Activated naive CD4-positive, alpha-beta T cell (primary cell): ENCODE results near the gene POLR1C.
A peak's percentile ranks its signal among the peaks of the same experiment; 100 is the strongest.
"Not testable (repeated sequence)": the region's sequence is repeated elsewhere in the genome, so short reads cannot be mapped to it uniquely, and the experiment has no call there.

Experiments used
- DNase-seq, 4 experiments: peaks; one replicate each; lab custom pipeline; 2025; lab: John Stamatoyannopoulos, UW

Gene POLR1C, protein sequence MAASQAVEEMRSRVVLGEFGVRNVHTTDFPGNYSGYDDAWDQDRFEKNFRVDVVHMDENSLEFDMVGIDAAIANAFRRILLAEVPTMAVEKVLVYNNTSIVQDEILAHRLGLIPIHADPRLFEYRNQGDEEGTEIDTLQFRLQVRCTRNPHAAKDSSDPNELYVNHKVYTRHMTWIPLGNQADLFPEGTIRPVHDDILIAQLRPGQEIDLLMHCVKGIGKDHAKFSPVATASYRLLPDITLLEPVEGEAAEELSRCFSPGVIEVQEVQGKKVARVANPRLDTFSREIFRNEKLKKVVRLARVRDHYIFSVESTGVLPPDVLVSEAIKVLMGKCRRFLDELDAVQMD

DNA sequence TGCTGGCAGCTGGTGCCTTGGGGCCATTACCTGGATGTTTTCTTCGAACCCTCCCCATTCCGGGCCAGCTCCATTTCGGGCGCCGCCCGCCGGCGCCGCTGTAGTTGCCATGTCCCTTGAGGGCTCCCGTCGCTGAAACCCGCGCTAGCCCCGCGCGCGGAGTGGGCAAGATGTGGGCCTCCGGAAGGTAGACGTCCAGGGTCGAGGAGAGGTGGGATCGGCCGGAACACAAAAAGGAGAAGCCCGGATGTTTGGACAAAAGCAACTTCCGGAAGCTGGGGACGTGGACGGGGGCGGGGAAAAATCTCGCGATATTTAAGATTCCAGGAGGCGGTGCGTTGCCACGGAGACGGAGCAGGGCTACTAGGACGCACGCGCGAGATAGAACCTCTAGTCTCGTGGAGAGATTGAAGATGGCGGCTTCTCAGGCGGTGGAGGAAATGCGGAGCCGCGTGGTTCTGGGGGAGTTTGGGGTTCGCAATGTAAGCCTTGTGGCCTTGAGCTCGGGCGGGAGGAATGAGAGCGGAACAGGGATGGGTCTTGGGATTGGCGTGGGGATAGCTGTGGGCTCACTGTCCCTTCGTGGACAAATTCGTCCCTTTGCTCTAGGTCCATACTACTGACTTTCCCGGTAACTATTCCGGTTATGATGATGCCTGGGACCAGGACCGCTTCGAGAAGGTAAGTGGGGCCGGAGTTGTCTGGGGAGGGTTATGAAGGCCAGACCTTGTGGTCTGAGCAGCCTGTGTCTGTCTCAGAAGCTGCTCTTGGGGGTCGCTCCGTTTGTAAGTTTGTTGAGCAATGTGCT is at the start of gene POLR1C, which contains the start of gene YIPF3:
TSS of gene POLR1C (plus strand) at position 393 of the 808 bp plus-strand sequence. CDS start at position 414, 21 bp downstream.
TSS of gene YIPF3 (minus strand) at position 230 of the 808 bp plus-strand sequence. CDS start at position 111, 119 bp downstream.
- peak; percentile 90 to 94 (median 91) for DNase-seq

DNA sequence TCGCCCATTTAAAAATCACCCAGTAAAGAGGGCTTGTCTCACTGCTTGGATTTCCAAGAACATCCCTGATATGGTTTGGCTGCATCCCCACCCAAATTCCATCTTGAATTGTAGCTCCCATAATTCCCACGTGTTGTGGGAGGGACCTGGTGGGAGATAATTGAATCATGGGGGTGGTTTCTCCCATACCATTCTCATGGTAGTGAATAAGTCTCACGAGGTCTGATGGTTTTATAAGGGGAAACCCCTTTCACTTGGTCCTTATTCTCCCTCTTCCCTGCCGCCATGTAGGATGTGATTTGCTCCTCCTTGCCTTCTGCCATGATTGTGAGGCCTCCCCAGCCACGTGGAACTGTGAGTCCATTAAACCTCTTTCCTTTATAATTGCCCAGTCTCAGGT is 49.6 kb upstream of the POLR1C start:
- not testable (repeated sequence) for DNase-seq

DNA sequence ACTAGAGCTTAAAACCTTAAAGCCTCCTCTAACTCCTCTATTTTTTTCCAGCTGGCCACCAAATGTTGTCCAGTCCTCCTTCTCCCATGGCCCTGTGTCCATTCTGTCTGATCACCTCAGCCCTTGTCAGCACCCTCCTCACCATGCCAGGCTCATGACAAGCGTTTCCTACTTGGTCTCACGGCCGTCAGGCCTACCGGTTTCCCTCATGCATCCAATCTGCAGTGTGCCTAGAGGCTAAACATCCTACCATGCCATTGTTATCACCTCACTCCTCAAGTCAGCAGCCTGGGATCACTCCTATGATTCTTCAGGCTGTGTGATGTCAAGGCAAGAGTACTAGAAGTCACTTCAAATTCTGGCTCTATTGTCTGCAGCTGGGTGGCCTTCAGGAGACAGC is 49.1 kb upstream of the POLR1C start:
- no peak for DNase-seq

DNA sequence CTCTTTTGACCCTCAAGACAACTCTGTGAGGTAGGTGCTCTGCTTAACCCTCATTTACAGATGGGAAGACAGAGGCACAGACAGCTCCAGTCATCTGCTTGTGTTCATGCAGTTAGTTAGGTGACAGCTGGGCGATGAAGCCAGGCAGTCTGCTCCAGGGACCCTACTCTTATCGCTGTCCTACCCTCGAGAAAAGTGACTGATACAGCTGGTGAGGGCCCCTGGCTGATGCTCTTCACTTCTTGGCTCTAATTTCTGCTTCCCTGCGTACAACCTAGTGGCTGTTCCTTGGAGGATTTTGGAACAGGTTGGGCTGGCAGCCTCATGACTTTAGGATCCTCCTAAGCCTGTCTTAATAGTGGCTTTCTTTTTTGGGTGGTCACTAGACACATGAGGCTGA is 48.6 kb upstream of the POLR1C start:
- no peak for DNase-seq

DNA sequence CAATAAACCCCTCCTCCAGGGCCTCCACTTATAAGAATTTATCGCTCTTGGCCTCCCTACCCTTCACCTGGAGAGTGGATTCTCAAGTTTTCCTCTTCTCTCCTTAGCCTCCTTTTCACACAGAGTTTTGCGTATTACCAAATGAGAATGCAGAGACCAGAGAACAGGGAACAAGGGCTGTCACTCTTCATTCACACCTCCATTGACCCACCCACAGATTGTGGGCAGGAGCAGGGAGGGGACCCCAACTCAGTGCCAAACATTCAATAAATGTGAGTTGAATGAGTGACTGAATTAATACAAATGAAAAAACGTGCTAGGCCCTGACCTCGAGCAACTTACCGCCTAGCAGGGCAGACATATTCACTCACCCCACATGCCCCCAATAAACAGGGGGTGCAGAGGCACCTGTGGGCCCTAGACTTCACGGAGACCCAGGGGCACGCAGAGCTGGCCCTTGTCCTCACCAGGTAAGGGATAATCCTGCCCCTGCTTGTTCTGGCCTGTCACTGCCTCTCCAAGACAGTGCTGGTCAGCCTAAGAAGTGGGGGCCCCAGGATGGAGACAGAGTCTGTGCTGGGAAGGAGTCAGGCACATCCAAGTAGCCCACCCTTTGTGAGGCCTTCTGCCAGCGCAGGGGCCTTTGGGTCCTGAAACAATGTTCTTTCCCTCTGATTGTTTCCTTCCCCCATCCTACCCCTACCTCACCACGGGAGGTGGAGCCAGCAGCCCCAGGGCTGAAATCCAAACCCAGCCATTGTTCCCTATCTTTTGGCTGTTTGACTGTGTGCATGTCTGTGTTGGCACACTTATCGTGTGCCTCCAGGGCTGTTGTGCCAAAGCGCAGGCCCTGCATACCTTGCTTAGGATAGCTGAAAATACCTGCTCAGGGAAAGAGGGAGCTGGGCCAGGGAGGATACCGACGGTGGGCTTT is 47.9 kb upstream of the POLR1C start:
- no peak for DNase-seq

DNA sequence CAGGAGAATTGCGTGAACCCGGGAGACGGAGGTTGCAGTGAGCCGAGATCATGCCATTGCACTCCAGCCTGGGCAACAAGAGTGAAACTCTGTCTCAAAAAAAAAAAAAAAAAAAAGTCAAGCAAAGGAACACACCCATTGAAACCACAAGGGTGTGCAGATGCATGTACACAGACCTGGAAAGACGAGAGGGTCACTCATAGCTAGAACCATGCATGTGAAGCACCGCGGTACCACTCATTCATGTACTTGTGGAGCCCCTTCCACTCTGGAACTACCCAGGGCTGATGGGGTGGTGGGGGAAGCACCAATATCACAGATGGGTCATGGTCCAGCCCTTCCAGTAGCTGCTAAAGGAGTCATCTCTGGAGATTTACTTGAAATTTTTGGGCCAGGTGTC is 46.9 kb upstream of the POLR1C start:
- DNase-seq: no peak

DNA sequence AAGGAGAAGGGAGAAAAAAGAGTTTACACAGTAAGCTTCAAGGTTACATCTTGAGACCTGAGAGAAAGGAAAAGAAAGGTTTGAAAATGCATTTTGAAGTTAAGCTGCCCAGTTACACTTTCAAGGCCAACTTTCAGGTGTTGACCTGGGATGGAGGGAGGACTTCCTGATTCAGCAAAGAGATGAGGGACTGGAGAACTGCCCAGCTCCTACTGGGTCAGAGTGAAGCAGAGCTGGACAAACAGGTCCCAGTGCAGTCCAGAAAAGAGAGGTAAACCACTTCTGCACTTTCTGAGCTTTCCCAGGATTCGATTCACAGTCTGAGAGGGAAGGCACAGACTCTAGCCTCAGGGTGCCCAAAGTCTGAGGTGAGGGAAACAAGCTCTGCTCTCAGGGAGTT is 45.5 kb upstream of the POLR1C start:
- DNase-seq: no peak

DNA sequence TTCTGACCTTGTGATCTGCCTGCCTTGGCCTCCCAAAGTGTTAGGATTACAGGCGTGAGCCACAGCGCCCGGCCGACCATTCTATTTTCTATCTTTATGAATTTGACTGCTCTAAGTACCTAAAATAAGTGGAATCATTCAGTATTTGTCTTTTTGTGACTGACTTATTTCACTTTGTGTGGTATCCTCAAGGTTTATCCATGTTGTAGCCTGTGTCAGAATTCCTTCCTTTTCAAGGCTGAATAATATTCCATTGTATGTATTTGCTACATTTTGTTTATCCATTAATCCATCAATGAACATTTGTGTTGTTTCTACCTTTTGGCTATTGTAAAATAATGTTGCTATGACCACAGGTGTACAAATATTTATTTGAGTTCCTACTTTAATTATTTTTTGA is 44.4 kb upstream of the POLR1C start:
- no peak for DNase-seq

DNA sequence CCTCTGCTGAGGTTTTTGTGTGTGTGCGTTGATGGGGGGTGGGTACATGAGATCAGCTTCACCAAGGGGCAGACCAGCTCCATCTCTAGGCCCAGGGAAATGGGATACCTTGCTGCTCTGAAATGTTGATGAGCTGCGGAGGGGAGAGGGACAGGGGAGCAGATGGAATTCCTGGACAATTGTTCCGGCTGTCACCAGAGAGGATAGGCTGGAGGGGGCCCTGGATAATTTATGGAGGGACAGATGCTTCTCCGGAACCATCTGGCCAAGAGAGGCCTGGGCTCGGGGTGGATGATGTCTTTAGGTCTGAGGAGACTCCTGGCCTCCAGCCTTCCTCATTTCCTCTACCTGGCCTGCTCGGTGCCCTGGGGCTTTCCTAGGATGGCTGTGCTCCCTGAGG is 41.4 kb upstream of the POLR1C start:
- no peak for DNase-seq

DNA sequence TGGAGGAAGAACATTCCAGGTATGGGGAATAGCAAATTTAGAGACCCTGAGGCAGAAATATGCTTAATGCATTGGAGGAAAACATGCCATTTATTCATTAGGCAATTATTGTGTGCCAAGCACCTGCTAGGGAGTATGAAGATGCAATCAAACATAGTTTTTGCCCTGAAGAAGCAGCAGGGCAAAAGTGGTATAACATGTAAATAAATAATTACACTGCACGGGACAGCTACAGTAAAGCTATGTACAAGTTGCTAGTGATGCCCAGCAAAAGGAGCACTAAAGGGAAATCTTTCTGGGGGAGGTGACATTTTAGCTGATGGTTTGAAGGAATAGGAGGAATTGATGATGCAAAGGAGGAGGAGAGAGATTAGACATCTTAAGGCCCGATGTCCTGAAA is 40.1 kb upstream of the POLR1C start:
- DNase-seq: no peak

DNA sequence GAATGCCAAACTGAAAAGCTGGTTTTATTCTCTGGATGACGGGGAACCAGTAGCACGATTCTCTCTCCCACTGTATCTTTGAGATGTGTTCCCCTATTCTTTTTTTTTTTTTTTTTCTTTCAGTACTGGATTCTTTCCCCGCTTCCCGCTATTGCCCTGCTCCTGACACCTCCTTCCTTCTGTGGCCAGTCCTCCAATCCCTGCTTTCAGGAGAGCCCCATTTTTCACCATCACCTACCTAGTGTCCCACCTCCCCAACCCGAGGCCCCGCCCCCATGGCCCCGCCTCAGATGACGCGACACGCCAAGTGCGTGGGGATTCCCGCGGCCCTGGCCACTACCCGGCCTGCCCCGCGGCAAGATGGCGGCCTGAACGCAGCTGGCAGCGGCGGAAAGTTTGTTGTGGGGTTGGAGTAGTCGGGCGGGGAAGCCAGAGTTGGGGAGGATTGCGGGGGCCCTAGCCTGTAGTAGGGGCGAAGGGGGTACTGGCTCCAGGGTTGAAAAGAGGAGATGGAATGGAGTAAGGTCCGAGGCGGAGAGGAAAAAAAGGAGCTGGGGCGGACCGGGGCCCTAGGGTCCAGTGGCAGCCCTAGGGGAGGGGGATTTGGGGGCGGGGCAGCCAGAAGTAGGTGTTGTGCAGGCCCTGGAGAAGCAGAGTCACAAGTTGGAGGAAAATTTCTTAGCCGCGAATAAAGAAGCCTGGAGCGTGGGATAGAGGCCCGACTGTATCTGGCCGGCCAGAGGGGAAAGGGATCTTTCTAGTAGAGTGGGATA is 39.5 kb upstream of the POLR1C start, which contains the start of gene TJAP1:
TSS of gene TJAP1 (plus strand) at position 336 of the 773 bp plus-strand sequence. CDS start 21,432 bp downstream, outside the sequence.
- peak; percentile 89 to 98 (median 95) for DNase-seq

DNA sequence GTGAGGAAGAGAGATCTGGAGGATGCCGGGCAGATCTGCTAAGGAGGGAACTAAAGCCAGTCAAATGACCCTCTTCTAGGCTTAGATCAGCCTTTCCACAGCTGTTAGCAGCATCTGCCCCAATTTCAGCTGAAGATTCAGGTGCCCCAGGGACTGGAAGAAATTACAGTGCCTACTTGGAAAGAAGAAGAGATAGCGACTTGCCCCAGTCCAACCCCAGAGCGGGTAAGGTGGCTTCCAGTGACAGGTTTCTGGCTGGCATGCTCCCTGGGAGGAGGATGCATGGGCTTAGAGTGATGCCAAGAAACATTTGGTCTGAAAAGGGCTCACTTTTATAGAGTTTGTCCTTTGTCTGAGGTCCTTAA is 38.9 kb upstream of the POLR1C start:
- no peak for DNase-seq

DNA sequence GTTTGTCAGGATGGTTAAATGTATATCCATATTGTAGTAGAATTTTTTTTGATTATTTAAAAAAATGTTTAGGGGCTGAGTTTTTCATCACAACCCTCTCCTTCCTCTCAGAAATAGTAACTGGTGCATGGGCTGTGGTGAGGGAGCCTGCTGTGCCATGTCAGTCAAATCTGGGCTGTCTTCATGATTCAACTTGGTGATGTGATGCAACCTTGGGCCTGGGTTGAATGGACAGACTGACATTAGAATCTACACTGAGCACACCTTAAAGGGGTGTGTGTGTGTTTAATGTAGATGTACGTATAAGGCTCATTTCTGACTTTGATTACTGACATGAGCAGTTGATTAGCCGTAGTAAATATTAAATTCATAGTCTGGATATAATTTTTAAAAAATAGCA is 35.8 kb upstream of the POLR1C start:
- no peak for DNase-seq

DNA sequence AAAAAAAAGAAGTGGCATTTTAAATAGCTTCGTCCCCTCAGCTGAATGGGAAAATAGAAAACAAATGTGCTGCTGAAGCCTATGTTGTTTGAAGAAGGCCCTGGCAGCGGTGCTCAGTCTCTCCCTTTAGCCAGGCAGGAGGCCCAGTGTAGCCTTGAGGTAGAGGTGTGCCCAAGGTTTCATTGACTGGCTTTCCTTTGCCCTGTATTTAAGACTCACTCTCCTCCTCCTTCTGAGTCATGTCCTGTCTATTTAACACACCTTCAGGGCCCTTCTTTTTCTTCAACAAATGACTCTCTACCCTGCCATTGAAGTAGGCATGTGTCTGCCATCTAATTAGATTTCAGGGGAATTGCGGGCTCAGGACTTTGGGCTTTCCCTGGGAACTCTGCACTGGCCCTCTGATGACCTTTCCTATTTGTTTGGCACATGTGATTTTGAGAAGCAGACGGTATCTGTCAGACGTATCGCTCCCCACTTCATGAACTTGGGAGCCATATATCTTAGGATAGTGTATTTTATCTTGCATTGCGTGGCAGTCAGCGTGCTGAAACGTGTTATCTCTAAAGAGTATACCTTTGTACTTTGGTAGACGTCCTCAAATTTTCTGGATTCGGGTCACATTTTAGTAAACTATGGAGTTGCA is 35.2 kb upstream of the POLR1C start:
- DNase-seq: no peak

DNA sequence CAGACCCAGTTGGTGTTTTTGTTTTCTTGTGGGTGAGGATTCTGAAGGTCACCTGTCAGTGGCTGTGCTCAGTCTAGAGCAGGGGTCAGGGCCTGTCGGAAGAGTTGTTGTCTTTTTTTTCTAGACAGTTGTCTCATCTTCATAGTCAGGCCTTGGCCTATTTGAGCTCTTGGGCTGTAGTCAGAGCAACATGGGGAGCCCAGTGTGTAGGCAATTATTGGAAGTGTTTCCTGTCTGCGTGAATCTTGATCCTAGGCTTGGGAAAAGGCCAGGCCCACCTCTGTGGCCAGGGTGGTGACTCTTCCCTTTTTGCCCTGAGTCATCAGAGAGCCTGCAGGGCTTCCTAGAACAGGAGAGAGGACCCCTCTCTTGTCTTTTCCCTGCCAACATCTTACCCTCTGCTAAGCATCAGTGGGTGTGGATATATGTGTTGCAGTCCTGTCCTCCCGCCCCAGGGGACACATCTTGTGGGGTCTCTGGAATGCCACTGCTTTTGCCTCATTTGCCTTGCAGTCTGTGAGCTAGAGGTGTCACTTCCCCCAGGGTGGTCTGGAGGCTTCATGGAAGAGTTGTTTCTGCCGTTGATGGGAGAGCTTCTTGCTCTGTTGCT is 28.1 kb upstream of the POLR1C start:
- DNase-seq: no peak

DNA sequence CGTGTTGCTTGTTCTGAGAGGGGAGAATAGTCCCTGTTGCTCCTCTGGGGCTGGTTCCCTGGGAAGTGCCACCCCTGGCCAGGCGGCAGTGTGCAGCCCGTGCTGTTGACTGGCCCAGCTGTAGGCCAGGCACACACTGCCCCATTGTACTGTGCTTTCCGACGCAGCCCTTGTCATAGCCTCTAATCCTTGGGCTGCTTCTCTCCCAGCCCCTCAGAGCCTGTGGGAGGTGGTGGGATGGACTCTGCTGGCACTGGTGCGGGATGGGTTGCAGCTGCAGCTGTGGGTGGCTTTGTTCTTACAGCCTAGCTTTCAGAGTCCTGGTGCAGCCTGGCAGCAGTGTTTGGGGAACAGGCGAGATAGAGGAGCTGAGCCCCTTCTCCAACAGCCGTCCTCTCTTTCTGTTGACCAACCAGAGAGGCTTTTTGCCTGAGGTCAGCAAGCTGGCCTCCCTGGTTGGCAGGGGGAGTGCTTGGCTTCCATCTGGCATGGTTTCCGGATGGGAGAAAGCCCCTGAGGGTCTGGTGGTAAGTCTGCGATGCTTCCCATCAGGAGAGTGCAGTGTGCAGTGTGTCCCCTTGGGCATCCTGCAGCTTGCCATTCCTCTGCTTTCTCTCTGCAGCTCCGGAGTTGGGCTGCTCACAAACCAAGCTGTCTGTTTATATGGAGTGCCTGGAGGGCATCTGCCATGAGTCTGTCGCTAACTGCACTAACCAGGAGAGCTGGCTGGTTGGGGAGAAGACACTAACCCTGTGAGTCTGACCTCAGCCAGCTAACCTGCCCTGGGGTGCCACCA is 27.4 kb upstream of the POLR1C start:
- no peak for DNase-seq

DNA sequence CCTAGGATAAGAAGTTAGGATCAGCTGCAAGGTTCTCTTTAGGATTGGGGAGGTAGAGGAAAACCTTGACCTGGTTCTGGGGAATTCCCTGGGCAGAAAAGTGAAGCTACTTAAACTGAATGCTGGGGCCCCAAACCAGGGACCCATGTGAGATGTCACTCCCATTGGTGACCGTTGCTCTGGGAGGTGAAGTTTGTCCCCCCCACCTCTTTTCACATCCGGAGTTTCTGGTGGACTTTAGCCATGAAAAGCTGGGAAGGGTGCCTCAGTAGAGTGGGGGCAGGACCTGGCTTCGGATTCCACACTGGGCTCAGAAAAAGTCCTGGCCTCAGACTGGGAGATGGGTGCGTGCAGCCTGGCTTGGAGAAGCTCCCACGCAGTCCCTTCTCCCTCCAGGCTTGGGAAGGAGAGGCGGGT is 26.4 kb upstream of the POLR1C start:
- no peak for DNase-seq

DNA sequence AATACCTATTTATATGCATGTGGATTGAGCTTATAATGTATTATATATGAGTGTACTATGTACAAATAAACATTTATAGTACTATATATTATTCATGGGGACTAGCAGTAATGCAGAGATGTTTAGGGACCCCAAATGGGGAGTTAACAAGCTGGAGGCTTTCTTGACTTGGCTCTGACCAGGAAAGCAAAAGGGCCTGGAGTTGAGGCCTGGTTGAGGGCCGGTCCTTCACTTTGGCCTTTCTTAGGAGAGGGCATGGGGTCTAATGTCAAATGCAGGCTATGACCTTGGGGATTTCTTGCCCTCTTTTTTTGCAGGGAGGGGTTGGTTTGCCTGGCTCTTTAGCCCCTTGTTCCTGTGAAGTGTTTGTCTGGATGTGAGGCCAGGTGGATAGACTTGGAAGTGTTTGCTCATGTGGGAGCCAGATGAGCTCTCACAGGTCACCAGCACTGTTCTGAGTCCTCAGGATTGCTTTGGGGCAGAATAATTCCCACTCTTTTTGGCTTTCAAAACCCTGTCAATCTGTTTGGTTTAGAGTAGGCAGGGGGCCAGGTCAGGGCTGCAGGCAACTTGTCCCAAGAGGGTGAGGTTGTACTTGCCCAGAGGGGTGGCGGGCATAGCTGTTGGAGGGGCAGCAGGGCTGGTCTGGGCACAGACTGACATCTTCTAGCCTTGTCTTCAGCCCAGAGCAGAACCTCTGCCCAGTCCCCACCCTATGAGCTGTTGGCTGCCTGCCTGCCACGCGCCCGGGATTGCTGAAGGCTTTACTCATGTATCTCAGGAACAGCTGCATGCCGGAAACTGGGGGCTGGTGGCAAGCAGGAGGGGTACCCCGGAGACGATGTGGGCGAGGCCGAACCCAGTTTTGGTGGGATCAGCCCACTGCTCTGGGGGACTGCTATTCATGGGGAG is 24.9 kb upstream of the POLR1C start:
- no peak for DNase-seq
